ENCODE measurements around the gene NCAM1.

DNA sequence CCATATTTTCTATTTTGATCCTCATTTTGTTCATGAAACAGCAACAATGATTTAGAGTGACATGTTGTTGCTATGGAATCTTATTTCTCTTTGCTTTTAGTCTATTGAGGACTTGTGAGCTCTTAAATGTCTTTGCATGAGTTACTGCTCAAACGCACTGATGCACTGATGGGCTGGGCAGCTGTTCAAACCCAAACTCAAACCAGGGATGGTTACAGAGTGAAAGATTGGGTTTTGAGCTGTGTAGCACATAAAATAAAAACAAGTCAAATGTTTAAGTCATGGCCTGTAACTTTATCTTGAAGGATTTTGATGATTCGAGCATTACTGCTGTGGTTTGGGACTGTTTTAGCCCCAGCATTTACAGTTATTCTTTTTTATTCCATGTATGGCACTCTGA is 20.1 kb upstream of the NCAM1 start:
- TF ChIP-seq, protein P1, sequence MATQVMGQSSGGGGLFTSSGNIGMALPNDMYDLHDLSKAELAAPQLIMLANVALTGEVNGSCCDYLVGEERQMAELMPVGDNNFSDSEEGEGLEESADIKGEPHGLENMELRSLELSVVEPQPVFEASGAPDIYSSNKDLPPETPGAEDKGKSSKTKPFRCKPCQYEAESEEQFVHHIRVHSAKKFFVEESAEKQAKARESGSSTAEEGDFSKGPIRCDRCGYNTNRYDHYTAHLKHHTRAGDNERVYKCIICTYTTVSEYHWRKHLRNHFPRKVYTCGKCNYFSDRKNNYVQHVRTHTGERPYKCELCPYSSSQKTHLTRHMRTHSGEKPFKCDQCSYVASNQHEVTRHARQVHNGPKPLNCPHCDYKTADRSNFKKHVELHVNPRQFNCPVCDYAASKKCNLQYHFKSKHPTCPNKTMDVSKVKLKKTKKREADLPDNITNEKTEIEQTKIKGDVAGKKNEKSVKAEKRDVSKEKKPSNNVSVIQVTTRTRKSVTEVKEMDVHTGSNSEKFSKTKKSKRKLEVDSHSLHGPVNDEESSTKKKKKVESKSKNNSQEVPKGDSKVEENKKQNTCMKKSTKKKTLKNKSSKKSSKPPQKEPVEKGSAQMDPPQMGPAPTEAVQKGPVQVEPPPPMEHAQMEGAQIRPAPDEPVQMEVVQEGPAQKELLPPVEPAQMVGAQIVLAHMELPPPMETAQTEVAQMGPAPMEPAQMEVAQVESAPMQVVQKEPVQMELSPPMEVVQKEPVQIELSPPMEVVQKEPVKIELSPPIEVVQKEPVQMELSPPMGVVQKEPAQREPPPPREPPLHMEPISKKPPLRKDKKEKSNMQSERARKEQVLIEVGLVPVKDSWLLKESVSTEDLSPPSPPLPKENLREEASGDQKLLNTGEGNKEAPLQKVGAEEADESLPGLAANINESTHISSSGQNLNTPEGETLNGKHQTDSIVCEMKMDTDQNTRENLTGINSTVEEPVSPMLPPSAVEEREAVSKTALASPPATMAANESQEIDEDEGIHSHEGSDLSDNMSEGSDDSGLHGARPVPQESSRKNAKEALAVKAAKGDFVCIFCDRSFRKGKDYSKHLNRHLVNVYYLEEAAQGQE (IDR thresholded peaks at IDR 0.05; ENCODE audit: insufficient replicate concordance, low read depth), result no peak
- TF ChIP-seq, protein P2, sequence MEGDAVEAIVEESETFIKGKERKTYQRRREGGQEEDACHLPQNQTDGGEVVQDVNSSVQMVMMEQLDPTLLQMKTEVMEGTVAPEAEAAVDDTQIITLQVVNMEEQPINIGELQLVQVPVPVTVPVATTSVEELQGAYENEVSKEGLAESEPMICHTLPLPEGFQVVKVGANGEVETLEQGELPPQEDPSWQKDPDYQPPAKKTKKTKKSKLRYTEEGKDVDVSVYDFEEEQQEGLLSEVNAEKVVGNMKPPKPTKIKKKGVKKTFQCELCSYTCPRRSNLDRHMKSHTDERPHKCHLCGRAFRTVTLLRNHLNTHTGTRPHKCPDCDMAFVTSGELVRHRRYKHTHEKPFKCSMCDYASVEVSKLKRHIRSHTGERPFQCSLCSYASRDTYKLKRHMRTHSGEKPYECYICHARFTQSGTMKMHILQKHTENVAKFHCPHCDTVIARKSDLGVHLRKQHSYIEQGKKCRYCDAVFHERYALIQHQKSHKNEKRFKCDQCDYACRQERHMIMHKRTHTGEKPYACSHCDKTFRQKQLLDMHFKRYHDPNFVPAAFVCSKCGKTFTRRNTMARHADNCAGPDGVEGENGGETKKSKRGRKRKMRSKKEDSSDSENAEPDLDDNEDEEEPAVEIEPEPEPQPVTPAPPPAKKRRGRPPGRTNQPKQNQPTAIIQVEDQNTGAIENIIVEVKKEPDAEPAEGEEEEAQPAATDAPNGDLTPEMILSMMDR (IDR thresholded peaks at IDR 0.05; ENCODE audit: insufficient read depth, low read length), result no peak

All from HL-60 (cell line).